ENCODE measurements around the gene FAM107B.

DNA sequence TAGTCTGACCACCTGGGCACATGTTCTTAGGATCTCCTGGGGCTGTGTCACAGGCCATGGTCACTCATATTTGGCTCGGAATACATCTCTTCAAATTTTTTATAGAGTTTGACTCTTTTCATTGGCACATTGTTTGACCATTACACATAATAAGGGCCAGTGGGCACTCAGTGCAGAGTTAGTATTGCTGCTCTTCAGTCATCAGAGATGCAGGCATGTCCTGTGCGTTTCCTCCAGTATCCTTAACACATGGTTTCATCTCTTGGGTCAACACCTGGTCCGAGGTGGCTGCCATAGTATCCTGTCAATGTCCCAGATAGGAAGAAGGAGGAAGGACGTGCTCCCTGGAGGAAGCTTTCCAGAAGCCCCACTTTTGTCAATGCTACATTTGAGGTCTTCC is 125.0 kb downstream of the FAM107B start:
- TF ChIP-seq TAF1 (IDR thresholded peaks at IDR 0.05; ENCODE audit: borderline replicate concordance, insufficient read depth, low read length), result no peak
- TF ChIP-seq POLR2AphosphoS5 (IDR thresholded peaks at IDR 0.05; ENCODE audit: low read depth, low read length), result no peak

Measured in PFSK-1 (cell line).